K562 (cell line): Measurements from ENCODE around the gene SERINC3. TPM values are rescaled to one million over a fixed set of nuclear protein-coding genes. Genes with fewer than 3 reads are reported as not detected.

ENCODE experiments used
- ATAC-seq: fragments of 200-7000 bp; cut with Tn5 transposase; 3 replicates; pipeline ENCODE4 v1.9.1; 2020; ENCODE audit warnings: moderate library complexity
- BruUV-seq: library from RNA; stranded (reverse); fragments of 400-500 nt; replicated peaks from 2 replicates; lab custom pipeline; 2021; lab: Mats Ljungman, UMichigan
- CTCF ChIA-PET: fragments of 300-600 bp; formaldehyde crosslinking; extraction: SDS; loops from one replicate; lab custom pipeline; 2021; ENCODE audit warnings: low intra/inter-chr PET ratio; lab: Yijun Ruan, JAX
- POLR2A ChIA-PET: fragments of 300-600, 350-650 bp; sonication (Branson Sonifier 250); formaldehyde crosslinking; extraction: SDS; loops from one replicate; lab custom pipeline; 2021; ENCODE audit warnings: antibody characterized with exemption, inconsistent platforms; lab: Yijun Ruan, JAX
- DNase-seq, 4 experiments: peaks; one replicate each; pipeline versions ENCODE4 v3.0.0 to v3.0.0-alpha.2; 2011 to 2018; ENCODE audit warnings: low spot score in 3 of 4, mixed read lengths in 3 of 4; ENCODE audit errors: extremely low read depth in 1 of 4
- FAIRE-seq: peaks from 2 replicates; lab custom pipeline; 2011; peaks lifted over from hg19 to GRCh38; lab: Jason Lieb, UNC
- H2AFZ ChIP-seq: 2 replicates; pipeline ENCODE4 v1.6.0; 2011; ENCODE audit warnings: low read depth, low read length, control low read depth, inconsistent platforms
- H3K27ac ChIP-seq: fragments of 200-600 bp; 3 replicates; pipeline ENCODE4 v1.8.0; 2011; ENCODE audit warnings: low read depth, mild to moderate bottlenecking, control low read depth, inconsistent platforms, low read length, moderate library complexity, mixed read lengths; ENCODE audit errors: extremely low read depth
- H3K27me3 ChIP-seq, 2 experiments: fragments of 300-600 bp in 1 of 2; 2 replicates in 1 of 2; 3 replicates in 1 of 2; pipeline versions ENCODE4 v1.6.0 to v1.8.0; 2011; ENCODE audit warnings: inconsistent platforms in 2 of 2, low read length in 2 of 2, mild to moderate bottlenecking in 1 of 2, mixed read lengths in 1 of 2, moderate library complexity in 1 of 2; ENCODE audit not compliant: control insufficient read depth in 2 of 2, insufficient read depth in 2 of 2
- H3K36me3 ChIP-seq: fragments of 300-600 bp; 3 replicates; pipeline ENCODE4 v1.8.0; 2011; ENCODE audit warnings: mild to moderate bottlenecking, low read length, inconsistent platforms; ENCODE audit not compliant: control insufficient read depth, insufficient read depth
- H3K4me1 ChIP-seq, 2 experiments: fragments of 200-600 bp in 1 of 2; replicated peaks in 1 of 2; 2 replicates in 1 of 2; 3 replicates in 1 of 2; pipeline versions ENCODE4 v1.5.1 to v1.8.0; 2011; ENCODE audit warnings: inconsistent platforms in 2 of 2, low read length in 2 of 2, mild to moderate bottlenecking in 1 of 2, mixed read lengths in 1 of 2, moderate library complexity in 1 of 2; ENCODE audit not compliant: control insufficient read depth in 2 of 2, insufficient read depth in 2 of 2
- H3K4me2 ChIP-seq: 2 replicates; pipeline ENCODE4 v1.6.1; 2011; ENCODE audit warnings: low read length, control low read depth, inconsistent platforms, mixed read lengths; ENCODE audit not compliant: insufficient read depth
- H3K4me3 ChIP-seq: fragments of 200-600 bp; sonication (generic), shearing (Covaris generic); 2 replicates; pipeline ENCODE4 v1.5.1; 2016; ENCODE audit warnings: control low read depth, inconsistent platforms
- H3K79me2 ChIP-seq: fragments of 200-600 bp; 3 replicates; pipeline ENCODE4 v1.8.0; 2011; ENCODE audit warnings: low read length, inconsistent platforms; ENCODE audit not compliant: control insufficient read depth, insufficient read depth
- H3K9ac ChIP-seq, 2 experiments: 2 replicates each; pipeline versions ENCODE4 v1.6.0 to v1.6.1; 2011; ENCODE audit warnings: low read depth in 2 of 2, low read length in 2 of 2, control low read depth in 1 of 2, inconsistent platforms in 1 of 2, mild to moderate bottlenecking in 1 of 2, mixed read lengths in 1 of 2; ENCODE audit not compliant: insufficient read depth in 1 of 2
- H3K9me1 ChIP-seq: one replicate; pipeline ENCODE4 v1.6.0; 2011; ENCODE audit warnings: inconsistent platforms, mild to moderate bottlenecking, low read length, moderate library complexity; ENCODE audit not compliant: control insufficient read depth, insufficient read depth
- H3K9me3 ChIP-seq: replicated peaks from 2 replicates; pipeline ENCODE4 v1.5.1; 2011; ENCODE audit warnings: low read depth, low read length, inconsistent platforms; ENCODE audit not compliant: control insufficient read depth, insufficient read depth
- H4K20me1 ChIP-seq: replicated peaks from 2 replicates; pipeline ENCODE4 v1.6.1; 2011; ENCODE audit warnings: low read length, inconsistent platforms, mixed read lengths; ENCODE audit not compliant: control insufficient read depth, insufficient read depth
- CHD1 ChIP-seq: fragments of 200-600 bp; sonication (generic); IDR thresholded peaks from one replicate; pipeline ENCODE4 v1.6.1; 2012; ENCODE audit warnings: mild to moderate bottlenecking, moderate library complexity, low read length, inconsistent platforms
- CREB1 ChIP-seq, 2 experiments: sonication (generic) in 1 of 2; formaldehyde crosslinking in 1 of 2; IDR thresholded peaks; 2 replicates each; pipeline versions ENCODE4 v1.6.1 to v1.8.0; 2012 to 2022; ENCODE audit warnings: inconsistent platforms in 1 of 2, mild to moderate bottlenecking in 1 of 2, missing genetic modification reagents in 1 of 2, moderate library complexity in 1 of 2
- DIDO1 ChIP-seq: fragments of 450-650 bp; IDR thresholded peaks from 2 replicates; pipeline ENCODE4 v1.6.1; 2016; ENCODE audit warnings: low read depth, missing biosample characterization, missing genetic modification characterization
- DLX4 ChIP-seq: fragments of 250-450 bp; sonication (Bioruptor Pico); IDR thresholded peaks from 2 replicates; pipeline ENCODE4 v1.6.1; 2021; ENCODE audit warnings: mild to moderate bottlenecking
- DMBX1 ChIP-seq: fragments of 250-450 bp; sonication (Bioruptor Pico); IDR thresholded peaks from 2 replicates; pipeline ENCODE4 v1.8.0; 2022; ENCODE audit warnings: inconsistent platforms, mild to moderate bottlenecking, moderate library complexity, borderline replicate concordance
- IFI16 ChIP-seq: fragments of 250-450 bp; sonication (Bioruptor Pico); IDR thresholded peaks from 2 replicates; pipeline ENCODE4 v2.1.2; 2022; ENCODE audit warnings: mild to moderate bottlenecking, inconsistent platforms
- MCM7 ChIP-seq, 2 experiments: fragments of 450-650 bp; IDR thresholded peaks; 2 replicates each; pipeline ENCODE4 v1.6.1; 2016 to 2018
- MTA1 ChIP-seq: fragments of 450-650 bp; IDR thresholded peaks from 2 replicates; pipeline ENCODE4 v1.6.1; 2017; ENCODE audit warnings: borderline replicate concordance
- NCOA6 ChIP-seq: fragments of 450-650 bp; IDR thresholded peaks from 2 replicates; pipeline ENCODE4 v1.6.1; 2017; ENCODE audit warnings: mild to moderate bottlenecking
- SNRNP70 ChIP-seq: fragments of 200-400 bp; formaldehyde crosslinking; optimal IDR thresholded peaks from 2 replicates; pipeline ENCODE3; 2017; ENCODE audit warnings: low read depth, low read length
- TAF7 ChIP-seq: fragments of 450-650 bp; IDR thresholded peaks from 2 replicates; pipeline ENCODE4 v1.6.1; 2016; ENCODE audit warnings: missing genetic modification characterization, missing compliant biosample characterization
- VEZF1 ChIP-seq: fragments of 200-800 bp; sonication (Bioruptor generic); IDR thresholded peaks from 2 replicates; pipeline ENCODE4 v1.6.1; 2017; ENCODE audit warnings: missing genetic modification characterization, missing compliant biosample characterization
- ZNF124 ChIP-seq: sonication (generic); formaldehyde crosslinking; IDR thresholded peaks from 2 replicates; pipeline ENCODE4 v1.8.1; 2022; ENCODE audit warnings: missing genetic modification reagents
- ZNF324 ChIP-seq: fragments of 250-450 bp; sonication (Bioruptor Pico); IDR thresholded peaks from 2 replicates; pipeline ENCODE4 v1.4.0; 2020; ENCODE audit warnings: mild to moderate bottlenecking
- ZNF695 ChIP-seq: fragments of 450-650 bp; formaldehyde crosslinking; IDR thresholded peaks from 2 replicates; pipeline ENCODE4 v1.4.0; 2020; ENCODE audit warnings: mild to moderate bottlenecking, moderate library complexity
- WGBS: fragments of 100-300 bp; shearing (Covaris generic); methylation state at CpG from one replicate; pipeline ENCODE4 v1.1.6; 2016; ENCODE audit warnings: low coverage, mixed read lengths; ENCODE audit not compliant: insufficient coverage; ENCODE audit errors: missing lambda C conversion rate; 5-methylcytosine and 5-hydroxymethylcytosine counted together
- in situ Hi-C: fragments of 300-500 bp; cut with MboI; formaldehyde crosslinking; loops from 4 replicates; pipeline ENCODE4 v1.15.0; 2018; ENCODE audit warnings: inconsistent platforms, mixed read lengths
- intact Hi-C: fragments of 100-400 bp; cut with micrococcal nuclease; formaldehyde crosslinking; loops from 2 replicates; pipeline ENCODE4 v1.14.2; 2022
- polyA plus RNA-seq, 8 experiments: library from polyadenylated mRNA; depleted of rRNA in 4 of 8; stranded (reverse) in 5 of 8; unstranded in 3 of 8; fragments of >200 nt; fragmentation: Nextera tagmentation in 2 of 8; fragmentation: Illumina TruSeq in 1 of 8; extraction: Ambion mirVana in 2 of 8; extraction: Trizol in 1 of 8; gene quantifications; 2 replicates each; pipeline versions ENCODE4 v1.2.1 to v1.2.3, GENCODE V29; 2011 to 2014; ENCODE audit warnings: inconsistent platforms in 1 of 8, missing spikeins in 1 of 8
- total RNA-seq, 7 experiments: library from RNA; depleted of rRNA in 6 of 7; stranded (reverse); fragments of >200 nt in 6 of 7; fragmentation: Illumina TruSeq in 2 of 7; extraction: Trizol in 2 of 7; gene quantifications; 2 replicates each; pipeline versions ENCODE4 v1.2.1 to v1.2.3, GENCODE V29; 2011 to 2021; ENCODE audit warnings: low replicate concordance in 1 of 7
- TF ChIP-seq, protein P1 (sequence below): fragments of 250-450 bp; sonication (Bioruptor Pico); IDR thresholded peaks from 2 replicates; pipeline ENCODE4 v1.4.0; 2020

Gene SERINC3
- total and polyA plus RNA-seq, 9 of the 15 experiments (the other 6 are each of a cell fraction or from before 2014, with no cell fraction given): 24.7 to 107 (median 48.8) TPM

DNA sequence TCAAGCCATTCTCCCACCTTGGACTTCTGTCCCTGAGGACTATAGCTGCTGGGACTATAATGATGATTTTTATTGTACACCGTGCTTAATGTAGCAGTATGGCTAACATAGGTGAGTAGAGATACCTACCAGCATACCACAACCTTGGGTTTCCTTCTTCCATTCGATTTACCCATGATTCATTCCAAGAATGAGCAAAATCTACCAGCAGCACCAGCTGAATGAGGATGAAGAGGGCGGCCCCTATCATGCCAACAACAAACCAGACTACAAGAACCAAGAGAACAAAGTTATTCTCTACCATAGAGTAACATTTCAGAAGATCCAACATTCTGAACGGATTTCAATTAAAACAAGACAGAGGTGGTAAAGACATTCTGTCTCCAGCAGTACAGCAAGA, 12.1 kb downstream of the SERINC3 start:
- Histone ChIP-seq H4K20me1 (no peaks in the 10 kb centered on the region), H3K4me1 (no peaks in the 10 kb centered on the region), H3K27ac (no peak overlapping the region), H3K4me3 (no peak overlapping the region), H3K36me3 (peaks cover 66% of the 10 kb centered on the region), H3K9ac (no peak overlapping the region), H3K27me3 (no peaks in the 10 kb centered on the region), H3K9me1 (peaks cover under 1% of the 10 kb centered on the region), H2AFZ (no peak overlapping the region), H3K79me2 (peaks cover 10% of the 10 kb centered on the region; the same call in 2 of the 3 replicates), H3K9me3 (no peaks in the 10 kb centered on the region), H3K4me2 (no peak overlapping the region)
- DNase-seq: no peak
- no peak for FAIRE-seq
- ATAC-seq: no peak
- intact Hi-C loops (no loop called here), in situ Hi-C loops (no loop called here)
- ChIA-PET POLR2A (interaction anchor here (0.6 to 1.3 kb wide), 6 partner anchors 9 to 36 kb away, joined by 3 to 4 read pairs (median 4); no protein-coding TSS in a partner anchor), CTCF (no interaction called here)
- 83% methylated on average over 4 of the region's 4 CpGs for WGBS
- no peak for TF ChIP-seq ZNF124 (CRISPR knock-in tag)
- TF ChIP-seq ZNF695 (CRISPR knock-in tag): no peak
- no peak for TF ChIP-seq CREB1 (IDR thresholded peaks at IDR 0.05)
- no peak for TF ChIP-seq CREB1 (CRISPR knock-in tag; IDR thresholded peaks at IDR 0.05)
- no peak for TF ChIP-seq SNRNP70
- no peak for TF ChIP-seq VEZF1 (CRISPR knock-in tag)
- no peak for TF ChIP-seq MTA1
- TF ChIP-seq DIDO1 (tag): no peak
- TF ChIP-seq ZNF324 (CRISPR knock-in tag): no peak
- TF ChIP-seq, protein P1, sequence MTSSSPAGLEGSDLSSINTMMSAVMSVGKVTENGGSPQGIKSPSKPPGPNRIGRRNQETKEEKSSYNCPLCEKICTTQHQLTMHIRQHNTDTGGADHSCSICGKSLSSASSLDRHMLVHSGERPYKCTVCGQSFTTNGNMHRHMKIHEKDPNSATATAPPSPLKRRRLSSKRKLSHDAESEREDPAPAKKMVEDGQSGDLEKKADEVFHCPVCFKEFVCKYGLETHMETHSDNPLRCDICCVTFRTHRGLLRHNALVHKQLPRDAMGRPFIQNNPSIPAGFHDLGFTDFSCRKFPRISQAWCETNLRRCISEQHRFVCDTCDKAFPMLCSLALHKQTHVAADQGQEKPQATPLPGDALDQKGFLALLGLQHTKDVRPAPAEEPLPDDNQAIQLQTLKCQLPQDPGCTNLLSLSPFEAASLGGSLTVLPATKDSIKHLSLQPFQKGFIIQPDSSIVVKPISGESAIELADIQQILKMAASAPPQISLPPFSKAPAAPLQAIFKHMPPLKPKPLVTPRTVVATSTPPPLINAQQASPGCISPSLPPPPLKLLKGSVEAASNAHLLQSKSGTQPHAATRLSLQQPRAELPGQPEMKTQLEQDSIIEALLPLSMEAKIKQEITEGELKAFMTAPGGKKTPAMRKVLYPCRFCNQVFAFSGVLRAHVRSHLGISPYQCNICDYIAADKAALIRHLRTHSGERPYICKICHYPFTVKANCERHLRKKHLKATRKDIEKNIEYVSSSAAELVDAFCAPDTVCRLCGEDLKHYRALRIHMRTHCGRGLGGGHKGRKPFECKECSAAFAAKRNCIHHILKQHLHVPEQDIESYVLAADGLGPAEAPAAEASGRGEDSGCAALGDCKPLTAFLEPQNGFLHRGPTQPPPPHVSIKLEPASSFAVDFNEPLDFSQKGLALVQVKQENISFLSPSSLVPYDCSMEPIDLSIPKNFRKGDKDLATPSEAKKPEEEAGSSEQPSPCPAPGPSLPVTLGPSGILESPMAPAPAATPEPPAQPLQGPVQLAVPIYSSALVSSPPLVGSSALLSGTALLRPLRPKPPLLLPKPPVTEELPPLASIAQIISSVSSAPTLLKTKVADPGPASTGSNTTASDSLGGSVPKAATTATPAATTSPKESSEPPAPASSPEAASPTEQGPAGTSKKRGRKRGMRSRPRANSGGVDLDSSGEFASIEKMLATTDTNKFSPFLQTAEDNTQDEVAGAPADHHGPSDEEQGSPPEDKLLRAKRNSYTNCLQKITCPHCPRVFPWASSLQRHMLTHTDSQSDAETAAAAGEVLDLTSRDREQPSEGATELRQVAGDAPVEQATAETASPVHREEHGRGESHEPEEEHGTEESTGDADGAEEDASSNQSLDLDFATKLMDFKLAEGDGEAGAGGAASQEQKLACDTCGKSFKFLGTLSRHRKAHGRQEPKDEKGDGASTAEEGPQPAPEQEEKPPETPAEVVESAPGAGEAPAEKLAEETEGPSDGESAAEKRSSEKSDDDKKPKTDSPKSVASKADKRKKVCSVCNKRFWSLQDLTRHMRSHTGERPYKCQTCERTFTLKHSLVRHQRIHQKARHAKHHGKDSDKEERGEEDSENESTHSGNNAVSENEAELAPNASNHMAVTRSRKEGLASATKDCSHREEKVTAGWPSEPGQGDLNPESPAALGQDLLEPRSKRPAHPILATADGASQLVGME (CRISPR knock-in tag): no peak
- TF ChIP-seq DMBX1: no peak
- TF ChIP-seq IFI16 (CRISPR knock-in tag): no peak
- no peak for TF ChIP-seq TAF7 (tag)
- TF ChIP-seq DLX4 (CRISPR knock-in tag): no peak
- TF ChIP-seq CHD1: no peak
- no peak for TF ChIP-seq NCOA6
- no peak for TF ChIP-seq MCM7 (IDR thresholded peaks at IDR 0.05)
- BruUV-seq: no TSS peak
